LNCaP clone FGC (cell line): Measurements from ENCODE around the gene ZNF136.

Experiments
- DNase-seq: peaks from one replicate; pipeline ENCODE4 v3.0.0-alpha.2; 2011; ENCODE audit warnings: low read depth
- H3K4me3 ChIP-seq: 2 replicates; pipeline ENCODE4 v1.5.1; 2011; ENCODE audit warnings: mild to moderate bottlenecking, low read depth, low read length, control low read depth
- TF ChIP-seq, protein P1 (sequence below): IDR thresholded peaks from 2 replicates; pipeline ENCODE4 v1.5.1; 2012; ENCODE audit warnings: mild to moderate bottlenecking; ENCODE audit not compliant: control insufficient read depth, insufficient read depth; ENCODE audit errors: extremely low read depth

The ZNF136 gene

GRCh38 chr19:12237143-12237839, 74.4 kb downstream of the ZNF136 start:
- TF ChIP-seq, protein P1, sequence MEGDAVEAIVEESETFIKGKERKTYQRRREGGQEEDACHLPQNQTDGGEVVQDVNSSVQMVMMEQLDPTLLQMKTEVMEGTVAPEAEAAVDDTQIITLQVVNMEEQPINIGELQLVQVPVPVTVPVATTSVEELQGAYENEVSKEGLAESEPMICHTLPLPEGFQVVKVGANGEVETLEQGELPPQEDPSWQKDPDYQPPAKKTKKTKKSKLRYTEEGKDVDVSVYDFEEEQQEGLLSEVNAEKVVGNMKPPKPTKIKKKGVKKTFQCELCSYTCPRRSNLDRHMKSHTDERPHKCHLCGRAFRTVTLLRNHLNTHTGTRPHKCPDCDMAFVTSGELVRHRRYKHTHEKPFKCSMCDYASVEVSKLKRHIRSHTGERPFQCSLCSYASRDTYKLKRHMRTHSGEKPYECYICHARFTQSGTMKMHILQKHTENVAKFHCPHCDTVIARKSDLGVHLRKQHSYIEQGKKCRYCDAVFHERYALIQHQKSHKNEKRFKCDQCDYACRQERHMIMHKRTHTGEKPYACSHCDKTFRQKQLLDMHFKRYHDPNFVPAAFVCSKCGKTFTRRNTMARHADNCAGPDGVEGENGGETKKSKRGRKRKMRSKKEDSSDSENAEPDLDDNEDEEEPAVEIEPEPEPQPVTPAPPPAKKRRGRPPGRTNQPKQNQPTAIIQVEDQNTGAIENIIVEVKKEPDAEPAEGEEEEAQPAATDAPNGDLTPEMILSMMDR, result no peak
- H3K4me3 ChIP-seq, result no peak overlapping the region
- DNase-seq, result no peak
